HG03520 (cell line): ENCODE measurements around the gene LSM3.

ENCODE experiments used
- ATAC-seq: cut with Tn5 transposase; IDR thresholded peaks from one replicate; pipeline ENCODE4 v1.9.1; 2021; ENCODE audit warnings: mild to moderate bottlenecking, moderate library complexity; ENCODE audit not compliant: unreplicated experiment

The LSM3 gene

GRCh38 chr3:14236902-14237301 is 58.3 kb downstream of the LSM3 start:
- no peak for ATAC-seq

GRCh38 chr3:14237457-14237856 is 58.8 kb downstream of the LSM3 start:
- ATAC-seq, result no peak

GRCh38 chr3:14238356-14238755 is 59.7 kb downstream of the LSM3 start:
- no peak for ATAC-seq

GRCh38 chr3:14238930-14239329 is 60.3 kb downstream of the LSM3 start:
- ATAC-seq, result no peak

GRCh38 chr3:14239940-14240339 is 61.3 kb downstream of the LSM3 start:
- ATAC-seq, result no peak

GRCh38 chr3:14240366-14240765 is 61.7 kb downstream of the LSM3 start:
- no peak for ATAC-seq

GRCh38 chr3:14241716-14242115 is 63.1 kb downstream of the LSM3 start:
- ATAC-seq, result no peak

GRCh38 chr3:14242490-14243311 is 64.1 kb downstream of the LSM3 start:
- ATAC-seq, result no peak

- ATAC-seq, result no peak
Observed at GRCh38 chr3:14243782-14244181, 65.2 kb downstream of the LSM3 start.

- no peak for ATAC-seq
Observed at GRCh38 chr3:14244521-14245247, 66.1 kb downstream of the LSM3 start.

GRCh38 chr3:14245248-14245639 is 66.6 kb downstream of the LSM3 start:
- ATAC-seq, result no peak

GRCh38 chr3:14245822-14246221 is 67.2 kb downstream of the LSM3 start:
- ATAC-seq, result no peak

GRCh38 chr3:14246414-14246813 is 67.8 kb downstream of the LSM3 start:
- no peak for ATAC-seq

- ATAC-seq, result no peak
Observed at GRCh38 chr3:14248477-14248848, 69.8 kb downstream of the LSM3 start.

- no peak for ATAC-seq
Observed at GRCh38 chr3:14248849-14249523, 70.4 kb downstream of the LSM3 start.
